HG03060 (cell line): Measurements from ENCODE around the gene NLRP8.
"Not testable (repeated sequence)": the region's sequence is repeated elsewhere in the genome, so short reads cannot be mapped to it uniquely, and the experiment has no call there.

ENCODE experiments used
- ATAC-seq: cut with Tn5 transposase; IDR thresholded peaks from one replicate; pipeline ENCODE4 v1.9.1; 2021; ENCODE audit warnings: low read depth, moderate number of reproducible peaks; ENCODE audit not compliant: unreplicated experiment

The NLRP8 gene

GRCh38 chr19:55947532-55947931 is at the start of gene NLRP8:
Gene NLRP8 (plus strand): TSS chr19:55947832.
- no peak for ATAC-seq

GRCh38 chr19:55898911-55899310 is 48.7 kb upstream of the NLRP8 start:
- ATAC-seq = no peak

GRCh38 chr19:55901369-55902079 is 46.1 kb upstream of the NLRP8 start:
- no peak for ATAC-seq

- no peak for ATAC-seq
Measured at GRCh38 chr19:55902080-55902751, 45.4 kb upstream of the NLRP8 start.

GRCh38 chr19:55907286-55907685 is 40.3 kb upstream of the NLRP8 start:
- no peak for ATAC-seq

- ATAC-seq = no peak
Measured at GRCh38 chr19:55907746-55908145, 39.9 kb upstream of the NLRP8 start.

- no peak for ATAC-seq
Measured at GRCh38 chr19:55909801-55910200, 37.8 kb upstream of the NLRP8 start.

GRCh38 chr19:55912916-55913315 is 34.7 kb upstream of the NLRP8 start:
- ATAC-seq = no peak

GRCh38 chr19:55913643-55914268 is 33.9 kb upstream of the NLRP8 start:
- ATAC-seq = no peak

- no peak for ATAC-seq
Measured at GRCh38 chr19:55923556-55923955, 24.1 kb upstream of the NLRP8 start.

- no peak for ATAC-seq
Measured at GRCh38 chr19:55927991-55928390, 19.6 kb upstream of the NLRP8 start.

GRCh38 chr19:55929258-55929657 is 18.4 kb upstream of the NLRP8 start:
- not testable (repeated sequence) for ATAC-seq

GRCh38 chr19:55930996-55931515 is 16.6 kb upstream of the NLRP8 start:
- no peak for ATAC-seq

GRCh38 chr19:55931936-55932386 is 15.7 kb upstream of the NLRP8 start, which contains the start of gene NLRP13:
Gene NLRP13 (minus strand): TSS chr19:55932336. CDS start chr19:55932311, 25 bp downstream.
- no peak for ATAC-seq

- ATAC-seq = no peak
Measured at GRCh38 chr19:55935206-55935605, 12.4 kb upstream of the NLRP8 start.

GRCh38 chr19:55939206-55939605 is 8.4 kb upstream of the NLRP8 start:
- ATAC-seq = no peak

- no peak for ATAC-seq
Measured at GRCh38 chr19:55940306-55940705, 7.3 kb upstream of the NLRP8 start.

GRCh38 chr19:55950566-55950965 is 2.9 kb downstream of the NLRP8 start:
- ATAC-seq = not testable (repeated sequence)

- no peak for ATAC-seq
Measured at GRCh38 chr19:55956431-55956830, 8.8 kb downstream of the NLRP8 start.

- ATAC-seq = no peak
Measured at GRCh38 chr19:55958356-55958755, 10.7 kb downstream of the NLRP8 start.

GRCh38 chr19:55959996-55960675 is 12.5 kb downstream of the NLRP8 start:
- ATAC-seq = no peak
